Suprapubic skin (tissue), 4 donors: ENCODE results near the gene SAMD4A. TPM values are rescaled to one million over a fixed set of nuclear protein-coding genes. Genes with fewer than 3 reads are reported as not detected.
"Not testable (repeated sequence)": the region's sequence is repeated elsewhere in the genome, so short reads cannot be mapped to it uniquely, and the experiment has no call there.

ENCODE experiments used
- DNase-seq, 2 donors: peaks; one replicate each; pipeline ENCODE4 v3.0.0-alpha.2; 2019; ENCODE audit warnings: low spot score in 2 of 2
- H3K27ac ChIP-seq: fragments of 200-600 bp; sonication (generic); one replicate; pipeline ENCODE4 v1.5.1; 2019
- H3K27me3 ChIP-seq: fragments of 200-600 bp; sonication (generic); one replicate; pipeline ENCODE4 v1.5.1; 2019
- H3K36me3 ChIP-seq: fragments of 200-600 bp; sonication (generic); one replicate; pipeline ENCODE4 v1.5.1; 2019
- H3K4me1 ChIP-seq: fragments of 200-600 bp; sonication (generic); one replicate; pipeline ENCODE4 v1.5.1; 2019
- H3K4me3 ChIP-seq: fragments of 200-600 bp; sonication (generic); one replicate; pipeline ENCODE4 v1.5.1; 2019; ENCODE audit warnings: mild to moderate bottlenecking
- H3K9me3 ChIP-seq: fragments of 200-600 bp; sonication (generic); one replicate; pipeline ENCODE4 v1.5.1; 2019
- EP300 ChIP-seq: sonication (generic); formaldehyde crosslinking; IDR thresholded peaks from one replicate; pipeline ENCODE4 v1.6.1; 2017; ENCODE audit warnings: antibody characterized with exemption
- POLR2A ChIP-seq, 2 donors: fragments of 450-650 bp; IDR thresholded peaks; one replicate each; pipeline ENCODE4 v1.6.1; 2017; ENCODE audit warnings: antibody characterized with exemption in 2 of 2, mild to moderate bottlenecking in 2 of 2, moderate library complexity in 2 of 2
- POLR2AphosphoS5 ChIP-seq, 3 donors: sonication (generic); formaldehyde crosslinking; IDR thresholded peaks; one replicate each; pipeline ENCODE4 v1.6.1; 2017; ENCODE audit warnings: antibody characterized with exemption in 3 of 3
- WGBS: methylation state at CpG from one replicate; pipeline ENCODE4 v1.1.5; 2018; 5-methylcytosine and 5-hydroxymethylcytosine counted together
- total RNA-seq, 4 donors: library from RNA; depleted of rRNA; stranded (reverse); fragments of >200 nt; gene quantifications; one replicate each; pipeline ENCODE4 v1.1.0, GENCODE V29; 2016
- TF ChIP-seq, protein P1 (sequence below), 2 donors: fragments of 200-600 bp in 1 of 2; fragments of 450-650 bp in 1 of 2; sonication (generic) in 1 of 2; IDR thresholded peaks; one replicate each; pipeline ENCODE4 v1.5.1; 2016 to 2019; ENCODE audit warnings: antibody characterized with exemption in 2 of 2, mild to moderate bottlenecking in 1 of 2, moderate library complexity in 1 of 2

The SAMD4A gene
- total RNA-seq, 4 donors from 2014 or later = 7.7 to 26.6 (median 9.7) TPM

DNA sequence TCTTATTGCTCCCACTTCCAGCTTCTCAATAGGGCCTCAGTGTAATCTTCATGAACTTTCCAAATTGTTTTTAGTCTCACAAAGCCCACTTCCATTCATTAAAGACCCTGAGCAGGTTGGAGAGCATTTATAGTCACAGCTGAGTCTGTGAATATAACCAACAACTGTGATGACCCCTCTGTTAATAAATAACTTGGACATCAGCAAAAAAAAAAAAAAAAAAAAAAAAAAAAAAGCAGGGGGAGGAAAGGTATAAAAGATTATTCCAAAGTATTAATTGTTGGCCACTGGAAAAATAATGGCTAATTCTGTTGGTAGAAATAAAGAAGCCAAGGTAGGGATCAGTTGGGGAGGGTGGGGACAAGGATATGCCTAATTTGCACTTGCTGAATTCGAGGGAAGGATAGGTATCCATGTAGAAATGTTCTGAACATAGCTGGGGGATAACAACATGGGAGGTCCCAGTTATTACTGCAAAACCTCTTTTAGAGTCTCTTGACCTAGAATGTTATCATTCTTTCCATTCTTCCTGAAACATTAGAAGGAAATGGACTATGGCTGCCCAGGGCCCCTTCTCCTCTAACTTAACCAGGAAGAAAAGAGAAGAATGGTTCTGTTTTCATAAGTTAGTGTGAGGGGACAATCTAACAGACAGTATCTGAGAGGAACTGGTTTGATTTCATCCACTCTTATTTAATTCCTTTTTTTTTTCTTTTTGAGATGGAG is 56.5 kb downstream of the SAMD4A start:
- 97% methylated on average over 1 of the region's 1 CpG for WGBS
- H3K36me3 ChIP-seq = no peaks in the 10 kb centered on the region

DNA sequence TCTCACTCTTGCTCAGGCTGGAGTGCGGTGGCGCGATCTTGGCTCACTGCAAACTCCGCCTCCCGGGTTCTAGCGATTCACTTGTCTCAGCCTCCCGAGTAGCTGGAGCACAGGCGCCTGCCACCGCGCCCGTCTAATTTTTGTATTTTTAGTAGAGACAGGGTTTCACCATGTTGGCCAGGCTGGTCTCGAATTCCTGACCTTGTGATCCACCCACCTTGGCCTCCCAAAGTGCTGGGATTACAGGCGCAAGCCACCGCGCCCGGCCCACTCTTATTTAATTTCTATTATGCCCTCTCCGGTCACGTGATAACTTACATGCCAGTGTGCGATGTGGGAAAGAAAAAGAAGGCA is 57.1 kb downstream of the SAMD4A start:
- H3K4me3 ChIP-seq, DNase-seq, H3K9me3 ChIP-seq, H3K36me3 ChIP-seq, H3K27me3 ChIP-seq, H3K27ac ChIP-seq: not testable (repeated sequence)
- 95% methylated on average over 19 of the region's 19 CpGs for whole genome bisulfite sequencing
- peaks cover 18% of the 10 kb centered on the region for H3K4me1 ChIP-seq

More for the DNA sequence above, 56.5 kb downstream of the SAMD4A start:
- DNase-seq = no peak
- Histone ChIP-seq H3K4me3 (no peak overlapping the region), H3K27me3 (no peaks in the 10 kb centered on the region), H3K27ac (no peak overlapping the region), H3K4me1 (peaks cover 17% of the 10 kb centered on the region), H3K9me3 (no peaks in the 10 kb centered on the region)
- TF ChIP-seq POLR2AphosphoS5 (IDR thresholded peaks at IDR 0.05) (no peak), EP300 (no peak), POLR2A (IDR thresholded peaks at IDR 0.05) (no peak)
- TF ChIP-seq, protein P1, sequence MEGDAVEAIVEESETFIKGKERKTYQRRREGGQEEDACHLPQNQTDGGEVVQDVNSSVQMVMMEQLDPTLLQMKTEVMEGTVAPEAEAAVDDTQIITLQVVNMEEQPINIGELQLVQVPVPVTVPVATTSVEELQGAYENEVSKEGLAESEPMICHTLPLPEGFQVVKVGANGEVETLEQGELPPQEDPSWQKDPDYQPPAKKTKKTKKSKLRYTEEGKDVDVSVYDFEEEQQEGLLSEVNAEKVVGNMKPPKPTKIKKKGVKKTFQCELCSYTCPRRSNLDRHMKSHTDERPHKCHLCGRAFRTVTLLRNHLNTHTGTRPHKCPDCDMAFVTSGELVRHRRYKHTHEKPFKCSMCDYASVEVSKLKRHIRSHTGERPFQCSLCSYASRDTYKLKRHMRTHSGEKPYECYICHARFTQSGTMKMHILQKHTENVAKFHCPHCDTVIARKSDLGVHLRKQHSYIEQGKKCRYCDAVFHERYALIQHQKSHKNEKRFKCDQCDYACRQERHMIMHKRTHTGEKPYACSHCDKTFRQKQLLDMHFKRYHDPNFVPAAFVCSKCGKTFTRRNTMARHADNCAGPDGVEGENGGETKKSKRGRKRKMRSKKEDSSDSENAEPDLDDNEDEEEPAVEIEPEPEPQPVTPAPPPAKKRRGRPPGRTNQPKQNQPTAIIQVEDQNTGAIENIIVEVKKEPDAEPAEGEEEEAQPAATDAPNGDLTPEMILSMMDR (IDR thresholded peaks at IDR 0.05) = no peak

DNA sequence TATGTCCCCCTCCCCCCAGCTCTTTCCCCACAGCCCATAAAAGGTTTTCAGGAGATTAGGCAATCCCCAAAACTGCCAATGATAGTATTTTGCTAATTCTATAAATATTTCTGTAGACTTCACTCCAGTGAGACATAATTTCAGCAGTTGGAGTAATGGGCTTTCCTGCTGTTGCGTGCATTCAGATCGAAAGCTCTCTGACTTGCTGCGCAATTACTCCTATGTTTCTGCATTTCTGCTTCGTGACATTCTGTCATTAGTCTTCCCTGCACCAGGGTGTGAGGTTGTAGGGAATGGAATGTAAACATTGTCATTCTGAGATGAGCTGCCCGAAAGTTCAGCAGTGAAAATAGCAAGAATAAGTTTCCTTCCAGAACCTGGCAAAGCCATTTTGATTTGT is 58.2 kb downstream of the SAMD4A start:
- no peak for DNase-seq
- H3K4me1 ChIP-seq = peaks cover 20% of the 10 kb centered on the region
- TF ChIP-seq POLR2A (IDR thresholded peaks at IDR 0.05) (no peak), POLR2AphosphoS5 (IDR thresholded peaks at IDR 0.05) (no peak), EP300 (no peak)
- TF ChIP-seq, protein P1 (IDR thresholded peaks at IDR 0.05) = no peak
- H3K9me3 ChIP-seq = no peaks in the 10 kb centered on the region
- WGBS = 77% methylated on average over 5 of the region's 5 CpGs
- no peak overlapping the region for H3K4me3 ChIP-seq
- no peaks in the 10 kb centered on the region for H3K27me3 ChIP-seq
- no peaks in the 10 kb centered on the region for H3K36me3 ChIP-seq
- H3K27ac ChIP-seq = no peak overlapping the region

DNA sequence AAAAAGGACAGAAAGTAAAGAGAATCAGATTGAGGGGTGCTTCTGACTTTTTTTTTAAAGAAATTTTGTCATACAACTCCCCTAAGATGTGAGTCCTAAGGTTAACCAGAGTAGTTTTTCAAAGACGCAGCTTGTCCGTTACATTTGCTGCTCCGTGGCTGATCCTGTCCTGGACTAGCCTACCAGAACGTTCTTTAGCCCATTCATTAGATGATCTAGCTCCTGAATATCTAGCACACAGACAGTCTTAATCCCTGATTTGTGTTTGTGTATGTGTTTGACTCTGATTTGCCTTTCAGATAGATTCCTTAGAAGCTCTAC is 60.3 kb downstream of the SAMD4A start:
- no peak for DNase-seq
- Histone ChIP-seq H3K4me1 (peaks cover 20% of the 10 kb centered on the region), H3K9me3 (no peaks in the 10 kb centered on the region), H3K4me3 (peak overlapping the region; percentile 32), H3K27me3 (no peaks in the 10 kb centered on the region), H3K27ac (peak overlapping the region; percentile 50), H3K36me3 (no peaks in the 10 kb centered on the region)
- 62% methylated on average over 4 of the region's 4 CpGs for WGBS
- TF ChIP-seq POLR2A (IDR thresholded peaks at IDR 0.05) (no peak), EP300 (no peak), POLR2AphosphoS5 (IDR thresholded peaks at IDR 0.05) (no peak)
- TF ChIP-seq, protein P1 (IDR thresholded peaks at IDR 0.05) = no peak

DNA sequence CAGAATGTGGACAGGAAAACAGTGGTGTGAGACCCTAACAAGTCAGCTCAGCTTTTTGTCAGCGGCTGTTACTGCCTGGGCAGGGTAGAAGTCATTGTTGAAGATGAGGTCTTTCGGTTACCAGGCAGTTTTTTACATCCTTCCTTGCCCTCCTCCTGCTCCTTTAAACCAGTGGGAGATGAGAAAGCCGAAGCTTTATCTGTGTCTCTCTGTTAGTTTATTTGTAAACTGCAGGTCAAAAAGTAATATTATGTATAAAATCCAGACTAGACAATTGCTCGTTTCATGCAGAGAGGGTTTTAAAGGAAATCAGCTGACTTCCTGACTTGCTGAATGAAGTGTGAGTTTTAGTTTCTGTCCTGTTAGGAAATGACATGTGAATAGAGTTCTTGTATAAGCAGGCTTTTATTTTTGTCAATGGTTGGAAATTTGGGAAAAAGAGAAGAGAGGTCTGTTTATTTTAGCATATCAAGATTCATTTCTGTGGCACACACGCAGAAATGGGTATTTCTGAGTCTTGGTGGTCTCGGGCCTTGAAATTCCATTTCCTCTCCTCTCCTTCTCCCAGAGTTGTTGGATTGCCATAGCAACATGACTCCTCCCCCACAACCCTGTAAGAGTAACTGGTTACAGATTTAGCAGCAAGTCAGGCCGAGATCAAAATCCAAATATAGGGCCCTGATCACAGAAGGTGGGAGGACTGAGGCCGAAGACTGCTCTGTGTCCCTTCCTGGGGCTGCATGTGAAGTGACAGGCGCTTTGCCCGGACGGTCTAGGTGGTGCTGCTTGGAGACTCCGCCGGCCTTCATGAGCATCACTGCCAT is 60.8 kb downstream of the SAMD4A start:
- Histone ChIP-seq H3K9me3 (no peaks in the 10 kb centered on the region), H3K27ac (peak overlapping the region; percentile 50), H3K36me3 (no peaks in the 10 kb centered on the region), H3K4me3 (peak overlapping the region; percentile 32), H3K4me1 (peaks cover 20% of the 10 kb centered on the region), H3K27me3 (no peaks in the 10 kb centered on the region)
- peak in 1 of 2 donors; percentile 74 for DNase-seq
- WGBS = 50% methylated on average over 13 of the region's 13 CpGs
- TF ChIP-seq POLR2AphosphoS5 (IDR thresholded peaks at IDR 0.05) (no peak), EP300 (no peak)
- TF ChIP-seq, protein P1 (IDR thresholded peaks at IDR 0.05) = no peak
